K562 (cell line): Measurements from ENCODE around the gene ACOT7.
"Not testable (repeated sequence)": the region's sequence is repeated elsewhere in the genome, so short reads cannot be mapped to it uniquely, and the experiment has no call there.

Experiments used
- BMI1 ChIP-seq: fragments of 150-350 bp; IDR thresholded peaks from 2 replicates; pipeline ENCODE4 v1.6.1; 2014; ENCODE audit warnings: low read length
- SRF ChIP-seq, 2 experiments: fragments of 250-450, 450-650 bp in 1 of 2; sonication (Bioruptor Pico) in 1 of 2; sonication (generic) in 1 of 2; formaldehyde crosslinking; IDR thresholded peaks; 2 replicates each; pipeline versions ENCODE4 v1.5.0 to v1.5.1; 2020 to 2022; ENCODE audit warnings: mild to moderate bottlenecking in 1 of 2, missing genetic modification reagents in 1 of 2
- TF ChIP-seq, protein P1 (sequence below), 3 experiments: IDR thresholded peaks in 2 of 3; conservative IDR thresholded peaks in 1 of 3; 2 replicates each; pipeline ENCODE4 v1.5.1; 2011 to 2012; ENCODE audit warnings: low read length in 3 of 3, mild to moderate bottlenecking in 3 of 3, control low read depth in 2 of 3, improper control_type of control experiment in 1 of 3, inconsistent platforms in 1 of 3, low read depth in 1 of 3, mixed read lengths in 1 of 3, moderate library complexity in 1 of 3; ENCODE audit not compliant: insufficient read depth in 2 of 3
- TF ChIP-seq, protein P2 (sequence below): fragments of 450-650 bp; IDR thresholded peaks from 2 replicates; pipeline ENCODE4 v1.7.0; 2016; ENCODE audit warnings: borderline replicate concordance
- TF ChIP-seq, protein P3 (sequence below): fragments of 250-450 bp; sonication (Bioruptor Pico); IDR thresholded peaks from 2 replicates; pipeline ENCODE4 v1.4.0; 2020

DNA sequence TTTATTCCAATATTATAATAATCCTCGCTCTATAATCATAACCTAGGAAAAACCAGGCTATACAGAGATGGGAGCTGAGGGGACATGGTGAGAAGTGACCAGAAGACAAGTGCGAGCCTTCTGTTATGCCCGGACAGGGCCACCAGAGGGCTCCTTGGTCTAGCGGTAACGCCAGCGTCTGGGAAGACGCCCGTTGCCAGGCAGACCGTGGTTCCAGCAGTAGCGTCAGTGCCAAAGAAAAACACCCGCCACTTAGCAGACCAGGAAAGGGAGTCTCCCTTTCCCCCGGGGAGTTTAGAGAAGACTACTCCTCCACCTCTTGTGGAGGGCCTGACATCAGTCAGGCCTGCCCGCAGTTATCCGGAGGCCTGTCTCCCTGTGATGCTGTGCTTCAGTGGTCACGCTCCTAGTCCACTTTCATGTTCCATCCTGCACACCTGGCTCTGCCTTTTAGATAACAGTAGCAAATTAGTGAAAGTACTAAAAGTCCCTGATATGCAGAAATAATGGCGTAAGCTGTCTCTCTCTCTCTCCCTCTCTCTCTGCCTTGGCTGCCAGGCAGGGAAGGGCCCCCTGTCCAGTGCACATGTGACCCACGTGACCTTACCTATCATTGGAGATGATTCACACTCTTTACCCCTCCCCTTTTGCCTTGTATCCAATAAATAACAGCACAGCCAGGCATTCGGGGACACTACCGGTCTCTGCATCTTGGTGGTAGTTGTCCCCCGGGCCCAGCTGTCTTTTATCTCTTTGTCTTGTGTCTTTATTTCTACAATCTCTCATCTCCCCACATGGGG, 30.3 kb downstream of the ACOT7 start:
- TF ChIP-seq, protein P1, sequence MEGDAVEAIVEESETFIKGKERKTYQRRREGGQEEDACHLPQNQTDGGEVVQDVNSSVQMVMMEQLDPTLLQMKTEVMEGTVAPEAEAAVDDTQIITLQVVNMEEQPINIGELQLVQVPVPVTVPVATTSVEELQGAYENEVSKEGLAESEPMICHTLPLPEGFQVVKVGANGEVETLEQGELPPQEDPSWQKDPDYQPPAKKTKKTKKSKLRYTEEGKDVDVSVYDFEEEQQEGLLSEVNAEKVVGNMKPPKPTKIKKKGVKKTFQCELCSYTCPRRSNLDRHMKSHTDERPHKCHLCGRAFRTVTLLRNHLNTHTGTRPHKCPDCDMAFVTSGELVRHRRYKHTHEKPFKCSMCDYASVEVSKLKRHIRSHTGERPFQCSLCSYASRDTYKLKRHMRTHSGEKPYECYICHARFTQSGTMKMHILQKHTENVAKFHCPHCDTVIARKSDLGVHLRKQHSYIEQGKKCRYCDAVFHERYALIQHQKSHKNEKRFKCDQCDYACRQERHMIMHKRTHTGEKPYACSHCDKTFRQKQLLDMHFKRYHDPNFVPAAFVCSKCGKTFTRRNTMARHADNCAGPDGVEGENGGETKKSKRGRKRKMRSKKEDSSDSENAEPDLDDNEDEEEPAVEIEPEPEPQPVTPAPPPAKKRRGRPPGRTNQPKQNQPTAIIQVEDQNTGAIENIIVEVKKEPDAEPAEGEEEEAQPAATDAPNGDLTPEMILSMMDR (IDR thresholded peaks at IDR 0.05 in 2 of 3, conservative IDR thresholded peaks at IDR 0.05 in 1 of 3; ENCODE audit: insufficient read depth in 2 of 3, low read depth in 1 of 3, low read length in 3 of 3) = peak; percentile 56 to 75 (median 66)
- TF ChIP-seq BMI1; SRF (CRISPR knock-in tag; IDR thresholded peaks at IDR 0.05): not testable (repeated sequence)
- TF ChIP-seq, protein P2, sequence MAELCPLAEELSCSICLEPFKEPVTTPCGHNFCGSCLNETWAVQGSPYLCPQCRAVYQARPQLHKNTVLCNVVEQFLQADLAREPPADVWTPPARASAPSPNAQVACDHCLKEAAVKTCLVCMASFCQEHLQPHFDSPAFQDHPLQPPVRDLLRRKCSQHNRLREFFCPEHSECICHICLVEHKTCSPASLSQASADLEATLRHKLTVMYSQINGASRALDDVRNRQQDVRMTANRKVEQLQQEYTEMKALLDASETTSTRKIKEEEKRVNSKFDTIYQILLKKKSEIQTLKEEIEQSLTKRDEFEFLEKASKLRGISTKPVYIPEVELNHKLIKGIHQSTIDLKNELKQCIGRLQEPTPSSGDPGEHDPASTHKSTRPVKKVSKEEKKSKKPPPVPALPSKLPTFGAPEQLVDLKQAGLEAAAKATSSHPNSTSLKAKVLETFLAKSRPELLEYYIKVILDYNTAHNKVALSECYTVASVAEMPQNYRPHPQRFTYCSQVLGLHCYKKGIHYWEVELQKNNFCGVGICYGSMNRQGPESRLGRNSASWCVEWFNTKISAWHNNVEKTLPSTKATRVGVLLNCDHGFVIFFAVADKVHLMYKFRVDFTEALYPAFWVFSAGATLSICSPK = not testable (repeated sequence)
- TF ChIP-seq, protein P3, sequence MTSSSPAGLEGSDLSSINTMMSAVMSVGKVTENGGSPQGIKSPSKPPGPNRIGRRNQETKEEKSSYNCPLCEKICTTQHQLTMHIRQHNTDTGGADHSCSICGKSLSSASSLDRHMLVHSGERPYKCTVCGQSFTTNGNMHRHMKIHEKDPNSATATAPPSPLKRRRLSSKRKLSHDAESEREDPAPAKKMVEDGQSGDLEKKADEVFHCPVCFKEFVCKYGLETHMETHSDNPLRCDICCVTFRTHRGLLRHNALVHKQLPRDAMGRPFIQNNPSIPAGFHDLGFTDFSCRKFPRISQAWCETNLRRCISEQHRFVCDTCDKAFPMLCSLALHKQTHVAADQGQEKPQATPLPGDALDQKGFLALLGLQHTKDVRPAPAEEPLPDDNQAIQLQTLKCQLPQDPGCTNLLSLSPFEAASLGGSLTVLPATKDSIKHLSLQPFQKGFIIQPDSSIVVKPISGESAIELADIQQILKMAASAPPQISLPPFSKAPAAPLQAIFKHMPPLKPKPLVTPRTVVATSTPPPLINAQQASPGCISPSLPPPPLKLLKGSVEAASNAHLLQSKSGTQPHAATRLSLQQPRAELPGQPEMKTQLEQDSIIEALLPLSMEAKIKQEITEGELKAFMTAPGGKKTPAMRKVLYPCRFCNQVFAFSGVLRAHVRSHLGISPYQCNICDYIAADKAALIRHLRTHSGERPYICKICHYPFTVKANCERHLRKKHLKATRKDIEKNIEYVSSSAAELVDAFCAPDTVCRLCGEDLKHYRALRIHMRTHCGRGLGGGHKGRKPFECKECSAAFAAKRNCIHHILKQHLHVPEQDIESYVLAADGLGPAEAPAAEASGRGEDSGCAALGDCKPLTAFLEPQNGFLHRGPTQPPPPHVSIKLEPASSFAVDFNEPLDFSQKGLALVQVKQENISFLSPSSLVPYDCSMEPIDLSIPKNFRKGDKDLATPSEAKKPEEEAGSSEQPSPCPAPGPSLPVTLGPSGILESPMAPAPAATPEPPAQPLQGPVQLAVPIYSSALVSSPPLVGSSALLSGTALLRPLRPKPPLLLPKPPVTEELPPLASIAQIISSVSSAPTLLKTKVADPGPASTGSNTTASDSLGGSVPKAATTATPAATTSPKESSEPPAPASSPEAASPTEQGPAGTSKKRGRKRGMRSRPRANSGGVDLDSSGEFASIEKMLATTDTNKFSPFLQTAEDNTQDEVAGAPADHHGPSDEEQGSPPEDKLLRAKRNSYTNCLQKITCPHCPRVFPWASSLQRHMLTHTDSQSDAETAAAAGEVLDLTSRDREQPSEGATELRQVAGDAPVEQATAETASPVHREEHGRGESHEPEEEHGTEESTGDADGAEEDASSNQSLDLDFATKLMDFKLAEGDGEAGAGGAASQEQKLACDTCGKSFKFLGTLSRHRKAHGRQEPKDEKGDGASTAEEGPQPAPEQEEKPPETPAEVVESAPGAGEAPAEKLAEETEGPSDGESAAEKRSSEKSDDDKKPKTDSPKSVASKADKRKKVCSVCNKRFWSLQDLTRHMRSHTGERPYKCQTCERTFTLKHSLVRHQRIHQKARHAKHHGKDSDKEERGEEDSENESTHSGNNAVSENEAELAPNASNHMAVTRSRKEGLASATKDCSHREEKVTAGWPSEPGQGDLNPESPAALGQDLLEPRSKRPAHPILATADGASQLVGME (CRISPR knock-in tag) = not testable (repeated sequence)
